ENCODE data around the gene ACSBG1.
A peak's percentile ranks its signal among the peaks of the same experiment; 100 is the strongest.

Gene ACSBG1, protein sequence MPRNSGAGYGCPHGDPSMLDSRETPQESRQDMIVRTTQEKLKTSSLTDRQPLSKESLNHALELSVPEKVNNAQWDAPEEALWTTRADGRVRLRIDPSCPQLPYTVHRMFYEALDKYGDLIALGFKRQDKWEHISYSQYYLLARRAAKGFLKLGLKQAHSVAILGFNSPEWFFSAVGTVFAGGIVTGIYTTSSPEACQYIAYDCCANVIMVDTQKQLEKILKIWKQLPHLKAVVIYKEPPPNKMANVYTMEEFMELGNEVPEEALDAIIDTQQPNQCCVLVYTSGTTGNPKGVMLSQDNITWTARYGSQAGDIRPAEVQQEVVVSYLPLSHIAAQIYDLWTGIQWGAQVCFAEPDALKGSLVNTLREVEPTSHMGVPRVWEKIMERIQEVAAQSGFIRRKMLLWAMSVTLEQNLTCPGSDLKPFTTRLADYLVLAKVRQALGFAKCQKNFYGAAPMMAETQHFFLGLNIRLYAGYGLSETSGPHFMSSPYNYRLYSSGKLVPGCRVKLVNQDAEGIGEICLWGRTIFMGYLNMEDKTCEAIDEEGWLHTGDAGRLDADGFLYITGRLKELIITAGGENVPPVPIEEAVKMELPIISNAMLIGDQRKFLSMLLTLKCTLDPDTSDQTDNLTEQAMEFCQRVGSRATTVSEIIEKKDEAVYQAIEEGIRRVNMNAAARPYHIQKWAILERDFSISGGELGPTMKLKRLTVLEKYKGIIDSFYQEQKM

DNA sequence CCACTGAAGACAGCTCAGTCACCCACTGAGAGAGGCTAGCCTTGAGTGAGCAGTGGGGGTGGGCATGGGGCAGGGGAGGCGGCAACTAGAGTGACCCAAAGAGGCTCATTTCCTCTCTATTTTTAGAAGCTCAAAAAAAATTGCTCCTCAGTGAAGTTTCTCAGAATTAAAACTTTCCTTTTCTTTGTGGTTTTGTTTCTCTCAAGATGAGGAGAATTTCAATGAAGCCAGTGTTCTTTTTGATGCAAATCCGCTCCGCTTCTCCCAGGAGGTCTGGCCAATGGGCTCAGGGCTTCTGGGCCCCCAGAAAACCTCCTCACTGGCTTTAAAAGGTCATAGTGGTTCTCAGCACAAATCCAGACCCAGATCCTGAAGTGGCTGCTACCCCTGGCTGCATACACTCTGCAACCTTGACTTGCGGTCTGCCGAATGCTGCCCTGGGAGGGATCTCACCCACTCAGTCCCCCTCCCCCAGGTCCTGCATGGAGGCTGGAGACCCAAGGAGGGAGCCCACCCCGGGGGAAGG lies at the start of gene ACSBG1:
TSS of gene ACSBG1 (minus strand) at position 51 of the 526 bp plus-strand sequence. CDS start 64 bp downstream, outside the sequence.
- TF ChIP-seq ZNF274 (IDR thresholded peaks at IDR 0.05; ENCODE audit: low read depth, low read length) = no peak
- no peak within 1 kb of the TSS for H3K4me3 ChIP-seq (ENCODE audit: low read length)

DNA sequence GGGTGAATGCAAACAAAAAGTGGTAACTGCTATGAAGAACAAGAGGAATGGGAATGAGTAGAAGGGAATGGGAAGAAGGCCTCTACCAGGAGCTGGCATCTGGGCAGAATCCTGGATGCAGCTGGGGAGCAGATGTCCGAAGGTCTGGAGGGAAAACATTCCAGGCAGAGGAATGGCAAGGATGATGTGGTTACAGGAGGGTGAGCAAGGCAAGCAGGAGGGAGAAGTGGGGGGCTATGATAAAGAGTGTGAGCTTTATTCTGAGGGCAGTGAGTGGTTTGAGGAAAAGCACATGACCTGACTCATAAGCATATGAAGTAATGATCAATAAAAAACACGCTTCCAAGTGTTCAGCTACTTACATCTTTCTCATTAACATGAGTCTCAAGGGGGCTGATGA lies 48.0 kb upstream of the ACSBG1 start:
- no peak overlapping the region for H3K4me3 ChIP-seq (ENCODE audit: low read length)
- TF ChIP-seq ZNF274 (IDR thresholded peaks at IDR 0.05; ENCODE audit: low read depth, low read length) = no peak

DNA sequence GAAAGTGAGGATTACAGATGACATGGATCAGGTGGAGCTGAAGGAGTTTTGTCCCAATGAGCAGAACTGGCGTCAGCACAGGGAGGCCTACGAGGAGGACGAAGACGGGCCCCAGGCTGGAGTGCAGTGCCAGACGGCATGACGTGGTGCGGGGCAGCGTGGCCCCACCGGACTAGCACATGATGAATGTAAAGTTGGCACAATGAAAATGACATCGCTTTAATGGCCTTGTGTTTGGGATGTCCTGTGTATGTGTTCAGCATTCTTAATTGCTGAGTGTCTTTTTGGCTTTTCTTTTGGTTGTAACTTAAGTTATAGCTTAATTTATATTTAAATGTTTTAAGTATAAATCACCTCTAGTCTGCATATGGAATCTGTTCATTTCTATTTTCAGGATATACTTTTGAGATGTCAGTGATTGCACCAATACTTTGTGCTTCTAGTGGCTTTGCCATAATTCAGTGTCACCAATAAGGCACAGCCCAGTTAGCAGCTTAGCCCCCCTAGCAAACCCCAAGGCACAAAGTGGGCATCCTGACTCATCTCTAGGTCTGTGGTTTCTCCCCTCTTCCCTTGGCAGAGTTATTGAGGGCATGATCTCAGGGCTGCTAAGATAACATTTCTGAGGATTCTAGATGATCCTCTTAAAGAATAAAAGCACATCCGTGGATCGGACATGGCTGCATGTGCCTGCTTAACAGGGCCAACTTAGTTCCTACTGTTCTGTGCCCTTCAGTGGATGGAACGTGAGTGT lies 46.1 kb upstream of the ACSBG1 start:
- TF ChIP-seq ZNF274 (IDR thresholded peaks at IDR 0.05; ENCODE audit: low read depth, low read length) = no peak
- H3K4me3 ChIP-seq (ENCODE audit: low read length) = no peak overlapping the region

DNA sequence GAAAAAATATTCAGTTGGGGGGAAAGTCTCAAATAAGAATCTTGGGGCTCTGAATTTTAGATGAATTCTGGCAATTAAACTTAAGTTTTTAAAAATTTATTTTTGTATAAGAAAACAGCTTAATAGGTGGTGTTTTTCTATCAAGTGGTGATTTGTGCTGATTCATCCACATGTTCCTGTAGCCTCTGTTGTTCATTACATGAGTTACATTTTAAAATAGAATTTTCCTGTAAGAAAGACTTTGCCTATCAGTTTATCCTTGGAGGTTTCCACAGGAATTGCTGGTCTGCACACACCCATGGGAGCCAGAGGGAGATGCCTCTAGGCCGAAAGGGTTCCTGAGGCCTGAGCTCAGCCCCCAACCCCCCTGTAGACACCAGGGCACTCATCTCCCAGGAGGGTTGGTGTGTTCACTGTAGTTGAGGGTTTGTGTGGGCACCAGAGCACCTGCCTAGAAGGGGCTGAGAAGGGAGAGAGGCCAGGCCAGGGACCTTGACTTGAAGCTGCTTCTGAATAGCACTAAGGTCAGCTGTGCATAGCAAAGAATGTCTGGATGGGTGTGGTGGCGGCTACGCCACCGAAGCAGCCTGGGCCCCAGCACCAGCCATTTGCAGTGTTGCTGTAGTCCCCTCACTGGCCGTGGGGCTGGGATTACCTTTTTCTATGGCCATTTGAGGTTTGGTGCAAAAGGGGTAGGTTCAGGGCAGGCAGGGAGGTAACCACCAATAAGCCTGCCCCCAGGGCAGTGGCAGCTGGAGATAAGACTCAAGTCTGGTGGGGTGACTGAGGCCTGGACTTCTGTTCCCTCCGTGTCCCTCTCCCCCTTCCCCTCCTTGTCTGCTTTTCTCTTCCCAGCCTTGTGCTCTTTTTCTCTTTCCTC lies 41.9 kb upstream of the ACSBG1 start:
- no peak overlapping the region for H3K4me3 ChIP-seq (ENCODE audit: low read length)
- no peak for TF ChIP-seq ZNF274 (IDR thresholded peaks at IDR 0.05; ENCODE audit: low read depth, low read length)

DNA sequence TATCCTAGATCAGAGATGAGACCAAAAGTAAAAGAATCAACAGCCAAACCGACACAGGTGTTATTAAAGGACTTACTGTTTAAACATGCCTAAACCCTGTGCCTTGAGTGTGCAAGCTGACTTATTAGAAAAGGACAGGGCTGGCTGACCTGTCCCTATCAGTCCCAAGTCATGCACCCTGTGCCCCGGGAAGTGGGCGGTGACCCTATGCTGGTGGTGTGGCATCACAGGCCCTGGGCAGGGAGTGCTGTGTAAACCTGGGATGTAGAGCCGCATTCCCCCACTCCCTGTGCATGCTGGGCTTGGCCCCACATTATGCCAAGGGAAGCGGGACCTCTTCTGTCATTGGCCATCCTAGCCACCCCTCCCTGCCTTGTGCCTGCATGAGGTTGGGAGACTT lies 40.6 kb upstream of the ACSBG1 start:
- H3K4me3 ChIP-seq (ENCODE audit: low read length) = no peak overlapping the region
- no peak for TF ChIP-seq ZNF274 (IDR thresholded peaks at IDR 0.05; ENCODE audit: low read depth, low read length)

DNA sequence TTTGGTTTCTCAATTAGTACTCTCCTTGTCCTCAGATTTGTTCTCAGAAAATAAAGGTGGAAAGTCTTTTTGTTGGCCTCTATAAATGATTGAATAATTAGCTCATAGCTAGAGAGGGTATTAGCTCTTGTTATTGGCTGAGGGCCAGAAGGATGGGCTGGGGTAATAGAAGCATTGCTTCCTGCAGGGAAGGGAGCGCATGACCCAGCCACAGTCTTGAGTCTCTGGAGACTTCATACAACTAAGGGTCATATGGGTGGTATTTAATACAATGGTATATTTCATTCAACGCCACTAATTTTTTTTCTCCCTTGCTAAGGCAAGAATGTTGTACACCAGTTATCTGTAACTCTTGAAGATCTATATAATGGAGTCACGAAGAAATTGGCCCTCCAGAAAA lies 38.4 kb upstream of the ACSBG1 start:
- no peak for TF ChIP-seq ZNF274 (IDR thresholded peaks at IDR 0.05; ENCODE audit: low read depth, low read length)
- H3K4me3 ChIP-seq (ENCODE audit: low read length) = no peak overlapping the region

DNA sequence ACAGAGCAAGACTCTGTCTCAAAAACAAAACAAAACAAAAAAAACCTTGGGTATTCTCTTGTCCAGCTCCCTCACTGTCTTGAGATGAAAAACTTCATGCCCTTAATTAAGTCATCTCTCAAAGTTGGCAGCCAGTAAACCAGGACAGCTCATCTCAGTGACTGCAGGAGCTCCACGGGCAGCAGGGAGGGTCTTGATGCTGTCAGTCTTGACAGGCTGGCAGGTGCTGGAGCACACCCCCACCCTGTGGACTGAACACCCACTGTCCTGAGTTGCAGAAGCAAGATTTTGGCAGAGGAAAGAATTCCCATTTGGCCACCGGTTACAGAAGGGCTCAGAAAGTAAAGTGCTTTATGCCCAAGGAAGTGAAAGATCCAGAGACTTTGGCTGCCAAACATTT lies 38.0 kb upstream of the ACSBG1 start:
- no peak overlapping the region for H3K4me3 ChIP-seq (ENCODE audit: low read length)
- TF ChIP-seq ZNF274 (IDR thresholded peaks at IDR 0.05; ENCODE audit: low read depth, low read length) = no peak

DNA sequence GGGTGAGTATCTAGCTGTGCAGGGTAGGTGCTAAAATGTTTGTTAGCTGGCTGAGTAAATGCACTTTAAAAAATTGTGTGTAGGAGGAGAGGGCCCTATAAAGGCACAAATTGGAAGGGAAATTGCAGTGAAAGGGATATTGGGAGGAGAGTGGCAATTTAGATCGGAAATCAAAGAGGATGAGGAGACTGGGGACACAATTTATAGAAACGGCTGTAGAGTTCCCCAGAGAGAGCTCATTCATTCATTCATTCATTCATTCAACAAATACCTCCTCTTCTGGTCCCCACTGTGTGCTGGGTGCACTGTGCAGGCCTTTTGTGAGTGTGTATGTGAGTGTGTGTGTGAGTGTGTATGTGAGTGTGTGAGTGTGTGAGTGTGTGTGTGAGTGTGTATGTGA lies 32.4 kb upstream of the ACSBG1 start:
- no peak for TF ChIP-seq ZNF274 (IDR thresholded peaks at IDR 0.05; ENCODE audit: low read depth, low read length)
- H3K4me3 ChIP-seq (ENCODE audit: low read length) = no peak overlapping the region

DNA sequence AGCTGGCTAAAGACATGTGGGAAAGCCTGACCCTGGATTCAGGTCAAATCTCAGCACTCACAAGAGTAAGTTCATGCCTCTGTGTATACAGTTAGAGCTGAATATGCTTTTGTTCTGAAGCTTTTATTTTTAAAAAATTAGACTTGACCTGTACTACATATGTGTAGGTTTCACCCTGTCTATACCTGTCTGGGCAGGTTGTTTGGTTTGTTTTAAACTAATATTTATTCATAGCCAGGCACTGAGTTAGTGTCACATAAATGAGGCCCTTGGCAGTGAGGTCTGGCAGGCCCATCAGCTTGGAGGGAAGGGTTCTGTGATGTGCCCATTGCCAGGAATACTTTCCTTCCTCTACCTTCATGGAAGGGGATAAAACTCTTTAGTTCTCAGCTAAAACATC lies 31.9 kb upstream of the ACSBG1 start:
- TF ChIP-seq ZNF274 (IDR thresholded peaks at IDR 0.05; ENCODE audit: low read depth, low read length) = no peak
- H3K4me3 ChIP-seq (ENCODE audit: low read length) = no peak overlapping the region

DNA sequence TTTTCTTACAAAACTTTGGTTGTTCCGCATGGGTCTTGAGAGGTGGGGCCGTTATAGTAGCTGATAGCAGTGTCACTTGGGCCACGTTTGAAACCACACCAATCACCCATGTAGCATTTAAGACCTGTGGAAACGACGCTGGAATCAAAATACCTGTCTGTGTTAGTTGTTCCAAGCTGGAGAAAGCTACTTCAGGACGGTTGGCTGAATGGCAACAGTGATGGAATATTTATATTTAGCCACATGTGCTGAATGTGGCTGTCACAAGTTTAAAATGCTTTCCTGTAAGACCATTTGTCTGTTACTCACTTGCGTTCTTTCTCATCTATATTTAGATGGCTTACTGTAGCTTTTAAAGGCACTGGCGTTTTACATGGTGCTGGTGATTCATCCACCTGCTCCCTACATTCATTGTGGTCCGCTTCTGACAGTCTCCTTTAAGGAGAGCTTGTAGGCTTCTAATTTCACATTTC lies 31.4 kb upstream of the ACSBG1 start:
- TF ChIP-seq ZNF274 (IDR thresholded peaks at IDR 0.05; ENCODE audit: low read depth, low read length) = no peak
- no peak overlapping the region for H3K4me3 ChIP-seq (ENCODE audit: low read length)

DNA sequence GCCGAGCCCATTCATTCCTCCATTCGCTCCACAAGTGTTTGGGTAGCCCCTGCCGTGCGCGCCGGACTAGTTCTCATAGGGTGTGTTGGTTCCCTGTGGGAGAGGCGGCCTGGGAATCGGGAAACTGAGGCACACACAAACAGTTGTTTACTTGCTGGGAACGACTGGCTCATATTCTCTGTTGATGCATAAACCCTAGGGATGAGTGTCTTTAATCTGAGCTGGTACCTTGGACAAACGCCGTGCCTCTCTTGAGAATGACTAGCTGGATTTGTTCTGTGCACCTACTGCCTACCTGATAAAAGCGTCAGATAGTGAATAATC lies 30.7 kb upstream of the ACSBG1 start:
- H3K4me3 ChIP-seq (ENCODE audit: low read length) = peak overlapping the region; percentile 63; the same call in 1 of the 2 replicates
- TF ChIP-seq ZNF274 (IDR thresholded peaks at IDR 0.05; ENCODE audit: low read depth, low read length) = no peak

DNA sequence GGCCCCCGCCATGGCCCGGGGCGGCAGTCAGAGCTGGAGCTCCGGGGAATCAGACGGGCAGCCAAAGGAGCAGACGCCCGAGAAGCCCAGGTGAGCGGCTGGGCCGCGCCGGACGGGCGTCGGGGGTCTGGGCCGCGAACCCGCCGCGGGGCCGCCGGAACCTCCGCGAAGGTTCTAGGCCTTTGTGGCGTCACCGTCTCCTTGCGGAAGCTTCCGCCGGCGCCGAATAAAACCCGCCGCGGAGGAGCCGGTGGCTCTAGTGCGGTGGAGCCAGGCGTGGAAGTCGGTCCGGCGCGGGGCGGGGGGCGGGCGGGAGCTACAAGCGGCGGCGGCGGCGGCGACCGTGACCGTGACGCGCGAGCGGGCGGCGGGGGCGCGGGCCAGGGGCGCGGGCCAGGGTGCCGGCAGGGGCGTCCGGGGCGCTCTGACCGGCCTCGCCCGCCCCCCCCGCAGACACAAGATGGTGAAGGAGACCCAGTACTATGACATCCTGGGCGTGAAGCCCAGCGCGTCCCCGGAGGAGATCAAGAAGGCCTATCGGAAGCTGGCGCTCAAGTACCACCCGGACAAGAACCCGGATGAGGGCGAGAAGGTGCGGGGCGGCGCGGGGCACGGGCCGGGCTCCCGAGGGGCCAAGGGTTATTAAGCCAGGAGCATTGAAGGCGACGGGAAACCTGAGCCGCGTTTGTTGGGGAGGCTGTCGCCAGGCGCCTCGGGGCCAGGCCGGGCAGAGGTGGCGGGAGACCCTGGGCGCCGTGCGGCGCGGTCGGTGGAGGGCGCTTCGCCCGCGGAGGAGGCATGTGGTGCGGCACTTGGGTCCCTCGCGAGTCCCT lies 30.2 kb upstream of the ACSBG1 start, which contains the start of gene DNAJA4:
TSS of gene DNAJA4 (plus strand) at position 259 of the 833 bp plus-strand sequence. CDS start at position 461, 202 bp downstream.
- H3K4me3 ChIP-seq (ENCODE audit: low read length) = peak within 1 kb of the TSS; percentile 63; the same call in 1 of the 2 replicates
- no peak for TF ChIP-seq ZNF274 (IDR thresholded peaks at IDR 0.05; ENCODE audit: low read depth, low read length)
